Right atrium auricular region (tissue), 2 donors: Measurements from ENCODE around the gene LDLRAD3. TPM values are rescaled to one million over a fixed set of nuclear protein-coding genes. Genes with fewer than 3 reads are reported as not detected.

Source experiments
- DNase-seq: peaks from one replicate; pipeline ENCODE4 v3.0.0-alpha.2; 2019; ENCODE audit warnings: low spot score
- H3K27ac ChIP-seq, 2 donors: fragments of 200-600 bp; sonication (generic); 1 replicate in 1 of 2; 2 replicates in 1 of 2; pipeline ENCODE4 v1.5.1; 2016 to 2019
- H3K27me3 ChIP-seq, 2 donors: fragments of 200-600 bp; sonication (generic); one replicate each; pipeline versions ENCODE4 v1.5.1 to v1.6.0; 2017 to 2019
- H3K36me3 ChIP-seq: fragments of 200-600 bp; sonication (generic); one replicate; pipeline ENCODE4 v1.5.1; 2016
- H3K4me1 ChIP-seq, 2 donors: fragments of 200-600 bp; sonication (generic); one replicate each; pipeline versions ENCODE4 v1.5.1 to v1.6.0; 2017 to 2019
- H3K4me3 ChIP-seq, 2 donors: fragments of 200-600 bp; sonication (generic); 1 replicate in 1 of 2; 2 replicates in 1 of 2; pipeline ENCODE4 v1.5.1; 2017 to 2019; ENCODE audit warnings: mild to moderate bottlenecking in 1 of 2, moderate library complexity in 1 of 2
- H3K9me3 ChIP-seq, 2 donors: fragments of 200-600 bp; sonication (generic); one replicate each; pipeline ENCODE4 v1.5.1; 2019
- total RNA-seq, 2 donors: library from RNA; depleted of rRNA; stranded (reverse); fragments of >200 nt; gene quantifications; one replicate each; pipeline ENCODE4 v1.1.0, GENCODE V29; 2016
- TF ChIP-seq, protein P1 (sequence below), 2 donors: fragments of 200-600 bp; sonication (generic); IDR thresholded peaks; one replicate each; pipeline ENCODE4 v1.5.1; 2019; ENCODE audit warnings: antibody characterized with exemption in 2 of 2

Gene LDLRAD3
- total RNA-seq, 2 donors from 2014 or later = 3.6 to 7.0 TPM

DNA sequence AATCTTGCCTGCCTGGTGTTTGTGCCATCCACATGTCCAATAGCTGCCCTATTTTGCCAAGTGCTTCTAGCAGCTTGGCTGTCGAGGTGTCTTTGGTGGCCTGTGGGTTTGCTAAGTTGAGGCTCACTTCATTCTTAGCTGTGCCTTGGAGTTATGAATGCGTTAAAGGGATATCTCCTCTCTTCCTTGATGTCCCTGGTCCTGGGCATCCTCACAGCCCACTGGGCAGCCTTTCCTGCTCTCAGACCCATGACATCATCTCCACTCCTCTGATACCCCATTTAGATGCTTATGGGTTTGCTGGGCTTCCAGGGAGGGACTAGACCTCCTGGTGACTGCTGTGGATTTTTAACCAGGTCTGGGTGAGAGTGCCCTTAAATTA, 1.3 kb downstream of the LDLRAD3 start:
- H3K27ac ChIP-seq = no peak overlapping the region
- H3K9me3 ChIP-seq = no peaks in the 10 kb centered on the region
- H3K27me3 ChIP-seq = no peaks in the 10 kb centered on the region
- DNase-seq = no peak
- H3K4me3 ChIP-seq = peak overlapping the region in 1 of 2 donors; percentile 59
- TF ChIP-seq, protein P1, sequence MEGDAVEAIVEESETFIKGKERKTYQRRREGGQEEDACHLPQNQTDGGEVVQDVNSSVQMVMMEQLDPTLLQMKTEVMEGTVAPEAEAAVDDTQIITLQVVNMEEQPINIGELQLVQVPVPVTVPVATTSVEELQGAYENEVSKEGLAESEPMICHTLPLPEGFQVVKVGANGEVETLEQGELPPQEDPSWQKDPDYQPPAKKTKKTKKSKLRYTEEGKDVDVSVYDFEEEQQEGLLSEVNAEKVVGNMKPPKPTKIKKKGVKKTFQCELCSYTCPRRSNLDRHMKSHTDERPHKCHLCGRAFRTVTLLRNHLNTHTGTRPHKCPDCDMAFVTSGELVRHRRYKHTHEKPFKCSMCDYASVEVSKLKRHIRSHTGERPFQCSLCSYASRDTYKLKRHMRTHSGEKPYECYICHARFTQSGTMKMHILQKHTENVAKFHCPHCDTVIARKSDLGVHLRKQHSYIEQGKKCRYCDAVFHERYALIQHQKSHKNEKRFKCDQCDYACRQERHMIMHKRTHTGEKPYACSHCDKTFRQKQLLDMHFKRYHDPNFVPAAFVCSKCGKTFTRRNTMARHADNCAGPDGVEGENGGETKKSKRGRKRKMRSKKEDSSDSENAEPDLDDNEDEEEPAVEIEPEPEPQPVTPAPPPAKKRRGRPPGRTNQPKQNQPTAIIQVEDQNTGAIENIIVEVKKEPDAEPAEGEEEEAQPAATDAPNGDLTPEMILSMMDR (IDR thresholded peaks at IDR 0.05) = no peak
- no peaks in the 10 kb centered on the region for H3K36me3 ChIP-seq
- peaks cover 0 to 15% of the 10 kb centered on the region in 2 donors for H3K4me1 ChIP-seq

- H3K4me3 ChIP-seq = no peak overlapping the region
- no peak for DNase-seq
- TF ChIP-seq, protein P1 (IDR thresholded peaks at IDR 0.05) = no peak
These were observed 2.9 kb downstream of the LDLRAD3 start for GRCh38 chr11:35946766-35947165.

DNA sequence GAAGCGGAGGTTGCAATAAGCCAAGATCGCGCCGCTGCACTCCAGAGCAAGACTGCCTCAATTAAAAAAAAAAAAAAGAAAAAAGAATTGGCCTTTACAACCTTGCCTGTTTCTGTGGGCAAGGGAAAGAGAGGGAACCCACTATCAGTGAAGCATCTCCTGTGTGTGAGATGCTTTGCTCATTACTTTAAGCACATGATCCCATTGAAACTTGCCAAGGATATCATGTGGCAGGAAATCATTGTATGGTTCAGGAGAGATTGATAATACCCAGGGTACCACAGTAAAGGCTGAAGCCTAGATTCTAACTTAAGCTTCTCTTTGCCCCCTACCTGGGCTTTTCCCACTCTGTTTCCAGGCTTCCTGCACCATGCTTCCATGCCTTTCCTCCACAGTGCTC, 3.6 kb downstream of the LDLRAD3 start:
- no peak overlapping the region for H3K4me3 ChIP-seq
- H3K27ac ChIP-seq = no peak overlapping the region
- no peaks in the 10 kb centered on the region for H3K9me3 ChIP-seq
- peaks cover 0 to 15% of the 10 kb centered on the region in 2 donors for H3K4me1 ChIP-seq
- H3K27me3 ChIP-seq = no peaks in the 10 kb centered on the region
- H3K36me3 ChIP-seq = no peaks in the 10 kb centered on the region
- TF ChIP-seq, protein P1 (IDR thresholded peaks at IDR 0.05) = no peak
- DNase-seq = no peak

More at GRCh38 chr11:35946766-35947165, 2.9 kb downstream of the LDLRAD3 start:
- Histone ChIP-seq H3K27me3 (no peaks in the 10 kb centered on the region), H3K4me1 (peaks cover 0 to 15% of the 10 kb centered on the region in 2 donors), H3K27ac (no peak overlapping the region), H3K9me3 (no peaks in the 10 kb centered on the region), H3K36me3 (no peaks in the 10 kb centered on the region)

DNA sequence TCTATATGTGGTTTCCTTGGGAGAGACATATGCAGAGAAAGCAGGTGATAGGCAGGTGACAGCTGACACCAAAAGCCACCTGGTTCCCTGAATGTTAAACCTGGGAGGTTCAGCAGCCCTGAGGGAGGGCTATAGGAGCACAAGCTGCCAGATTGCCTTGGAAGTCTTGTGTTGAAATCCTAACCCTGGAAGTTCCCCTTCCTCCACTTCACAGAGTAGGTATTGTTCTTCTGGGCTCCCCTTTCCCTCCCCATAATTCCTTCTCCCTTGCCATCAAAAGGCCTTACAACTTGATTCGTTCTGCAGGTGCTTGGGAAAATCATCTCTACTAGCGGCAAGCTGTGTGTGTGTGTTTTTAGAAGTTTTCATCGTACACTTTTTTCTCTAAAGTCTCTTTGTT, 5.4 kb downstream of the LDLRAD3 start:
- Histone ChIP-seq H3K4me1 (peaks cover 0 to 7% of the 10 kb centered on the region in 2 donors), H3K4me3 (no peak overlapping the region), H3K36me3 (no peaks in the 10 kb centered on the region), H3K27ac (no peak overlapping the region), H3K9me3 (no peaks in the 10 kb centered on the region), H3K27me3 (no peaks in the 10 kb centered on the region)
- no peak for DNase-seq
- TF ChIP-seq, protein P1 (IDR thresholded peaks at IDR 0.05) = no peak

DNA sequence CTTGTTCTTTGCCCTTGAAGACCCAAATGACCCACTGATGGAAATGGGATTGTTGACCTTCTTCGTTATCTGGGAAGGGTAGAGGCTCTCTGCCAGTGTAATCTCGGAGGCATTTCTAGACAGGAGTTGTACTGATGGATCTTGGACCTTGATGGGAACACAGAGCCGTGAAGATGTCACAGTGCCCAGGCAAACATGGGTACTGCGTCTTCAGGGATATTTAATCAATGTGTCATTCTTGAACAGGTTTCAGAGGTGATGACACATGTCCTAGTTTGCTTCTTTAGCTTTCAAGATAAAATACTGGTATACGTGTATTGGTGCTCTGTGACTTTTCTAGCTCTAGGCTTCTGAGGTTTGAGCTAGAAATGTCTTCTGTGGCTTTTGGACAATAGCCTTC, 6.2 kb downstream of the LDLRAD3 start:
- H3K9me3 ChIP-seq = no peaks in the 10 kb centered on the region
- no peaks in the 10 kb centered on the region for H3K4me1 ChIP-seq
- TF ChIP-seq, protein P1 (IDR thresholded peaks at IDR 0.05) = no peak
- no peak overlapping the region for H3K27ac ChIP-seq
- no peaks in the 10 kb centered on the region for H3K36me3 ChIP-seq
- no peaks in the 10 kb centered on the region for H3K27me3 ChIP-seq
- DNase-seq = no peak
- no peak overlapping the region for H3K4me3 ChIP-seq

DNA sequence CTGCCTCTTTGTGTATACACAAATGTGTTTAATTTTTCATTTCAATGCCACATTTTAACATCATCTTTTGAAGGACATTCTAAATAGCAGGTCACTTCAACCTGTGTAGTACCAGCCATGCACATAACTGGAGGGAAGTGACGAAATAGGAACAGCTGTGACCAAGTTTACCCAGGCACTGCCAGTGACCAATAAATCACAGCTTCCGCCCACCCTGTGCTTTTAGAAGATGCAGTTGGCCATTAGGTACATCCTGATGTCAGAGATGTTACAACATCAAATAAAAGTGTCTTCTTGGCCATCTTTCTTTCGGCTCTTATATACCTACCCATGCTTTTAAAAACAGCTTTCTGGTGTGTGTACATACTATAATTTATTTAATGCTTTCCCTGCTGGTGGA, 7.8 kb downstream of the LDLRAD3 start:
- Histone ChIP-seq H3K9me3 (no peaks in the 10 kb centered on the region), H3K27ac (no peak overlapping the region), H3K36me3 (no peaks in the 10 kb centered on the region), H3K4me3 (no peak overlapping the region), H3K4me1 (no peaks in the 10 kb centered on the region), H3K27me3 (no peaks in the 10 kb centered on the region)
- DNase-seq = no peak
- TF ChIP-seq, protein P1 (IDR thresholded peaks at IDR 0.05) = no peak
